Ishikawa (cell line): ENCODE measurements around the gene SCGB1C2.

Experiments used
- MAX ChIP-seq: IDR thresholded peaks from 2 replicates; pipeline ENCODE4 v1.6.1; 2012
- RAD21 ChIP-seq: IDR thresholded peaks from 2 replicates; pipeline ENCODE4 v1.6.1; 2012; ENCODE audit warnings: low read depth
- TAF1 ChIP-seq: IDR thresholded peaks from 2 replicates; pipeline ENCODE4 v1.6.1; 2012; ENCODE audit warnings: low read depth, mild to moderate bottlenecking
- TEAD4 ChIP-seq: IDR thresholded peaks from 2 replicates; pipeline ENCODE4 v1.6.1; 2012
- YY1 ChIP-seq: IDR thresholded peaks from 2 replicates; pipeline ENCODE4 v1.6.1; 2012; ENCODE audit warnings: low read depth

- TF ChIP-seq YY1 = no peak
- no peak for TF ChIP-seq TAF1
- TF ChIP-seq RAD21 = no peak
- no peak for TF ChIP-seq TEAD4
- no peak for TF ChIP-seq MAX
These were observed 42.5 kb downstream of the SCGB1C2 start for GRCh38 chr17:179781-180380.
